Activated CD8-positive, alpha-beta memory T cell treated with anti-CD3 and anti-CD28 coated beads, Interleukin-2, amount 50 U/mL, for 24 hours (primary cell): ENCODE results near the gene NEK7.
"Not testable (repeated sequence)": the region's sequence is repeated elsewhere in the genome, so short reads cannot be mapped to it uniquely, and the experiment has no call there.

Experiments used
- DNase-seq: peaks from one replicate; pipeline ENCODE4 v3.0.0-alpha.2; 2020; ENCODE audit errors: extremely low read depth

The NEK7 gene

DNA sequence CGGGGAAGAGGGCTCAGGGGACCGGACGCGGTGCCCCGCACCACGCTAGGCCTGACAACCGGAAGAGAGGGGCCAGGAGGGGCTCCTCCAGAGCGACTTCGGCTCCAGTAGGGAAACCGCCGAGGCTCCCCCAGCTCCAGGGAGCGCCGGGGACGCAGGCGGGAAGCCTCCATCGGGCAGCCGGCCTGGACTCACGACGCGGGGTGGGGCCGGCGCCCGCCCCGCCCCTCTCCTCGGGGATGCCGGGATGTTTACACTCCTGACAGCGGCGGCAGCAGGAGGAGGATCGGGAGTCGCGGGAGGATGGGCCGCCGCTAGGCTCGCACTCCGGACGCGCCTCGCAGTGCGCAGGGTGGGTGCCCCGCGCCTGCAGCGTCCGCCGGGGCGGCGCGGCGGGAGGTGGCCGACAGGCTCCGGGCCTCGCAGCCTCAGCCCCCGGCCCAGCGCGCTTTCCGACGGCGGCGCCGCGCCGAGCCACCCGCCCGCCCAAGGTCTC is at the start of gene NEK7:
Gene NEK7 (plus strand): TSS at position 254 of the 496 bp plus-strand sequence. CDS start 75,583 bp downstream, outside the sequence.
- DNase-seq = no peak

DNA sequence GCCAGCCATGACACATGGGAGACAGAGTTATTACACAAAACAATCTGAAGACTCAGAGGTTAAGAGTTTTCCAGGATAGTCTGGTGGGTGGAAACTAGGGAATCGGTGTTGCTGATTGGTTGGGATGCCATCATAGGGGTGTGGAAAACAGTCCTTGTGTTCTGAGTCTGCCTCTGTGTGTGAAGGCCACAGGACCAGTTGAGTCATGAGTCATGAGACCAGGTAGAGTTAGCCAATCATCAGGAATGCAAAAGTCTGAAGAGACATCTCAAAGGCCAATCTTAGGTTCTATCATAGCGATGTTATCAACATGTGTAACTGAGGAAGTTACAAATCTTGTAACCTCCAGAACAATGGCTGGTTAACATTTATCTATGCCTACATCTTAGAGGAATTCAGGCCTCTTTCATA is 49.7 kb upstream of the NEK7 start:
- DNase-seq = no peak

DNA sequence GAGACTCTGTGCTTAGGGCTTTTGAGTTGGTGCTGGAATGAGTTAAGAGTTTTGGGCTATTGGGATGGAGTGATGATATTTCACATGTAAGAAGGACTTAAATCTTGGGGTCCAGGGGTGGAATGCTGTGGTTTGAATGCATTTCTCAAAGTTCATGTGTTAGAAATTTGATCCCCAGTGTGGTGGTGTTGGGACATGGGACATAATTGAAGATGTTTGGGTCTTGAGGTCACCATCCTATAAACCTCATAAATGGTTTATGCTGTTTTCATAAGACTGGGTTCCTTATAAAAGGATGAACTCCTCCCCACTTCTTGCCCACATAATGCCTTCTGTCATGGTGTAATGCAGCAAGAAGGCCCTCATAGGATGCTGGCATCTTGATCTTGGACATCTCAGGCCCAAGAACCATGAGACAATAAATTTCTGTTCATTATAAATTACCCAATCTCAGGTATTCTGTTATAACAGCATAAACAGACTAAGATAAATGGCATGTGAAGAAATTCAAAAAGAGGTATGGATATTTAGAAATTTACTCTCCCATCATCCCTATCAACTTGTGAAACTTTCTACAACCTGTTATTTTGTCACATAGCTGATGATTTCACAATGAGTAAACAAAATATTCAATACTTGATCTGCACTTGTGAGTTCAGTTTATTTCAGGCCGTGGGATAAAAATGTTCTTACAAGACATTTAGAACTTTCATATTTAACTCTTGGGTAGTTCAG is 48.0 kb upstream of the NEK7 start:
- no peak for DNase-seq

DNA sequence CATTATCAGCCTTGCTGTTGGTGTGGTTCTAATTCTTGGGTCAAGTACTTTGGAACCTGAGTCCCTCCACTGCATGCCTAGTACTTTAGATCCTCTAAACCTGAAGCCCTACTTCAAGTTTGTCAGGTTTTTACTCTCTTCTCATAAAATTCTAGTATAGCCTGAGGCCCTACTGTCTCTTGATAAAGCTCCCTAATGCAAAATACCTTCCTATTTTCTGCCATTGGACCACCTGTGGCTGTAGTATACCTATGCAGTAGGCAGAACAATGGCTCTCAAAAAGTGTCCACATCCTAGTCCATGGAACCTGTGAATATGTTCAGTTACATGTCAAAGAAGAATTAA is 47.5 kb upstream of the NEK7 start:
- DNase-seq = no peak

DNA sequence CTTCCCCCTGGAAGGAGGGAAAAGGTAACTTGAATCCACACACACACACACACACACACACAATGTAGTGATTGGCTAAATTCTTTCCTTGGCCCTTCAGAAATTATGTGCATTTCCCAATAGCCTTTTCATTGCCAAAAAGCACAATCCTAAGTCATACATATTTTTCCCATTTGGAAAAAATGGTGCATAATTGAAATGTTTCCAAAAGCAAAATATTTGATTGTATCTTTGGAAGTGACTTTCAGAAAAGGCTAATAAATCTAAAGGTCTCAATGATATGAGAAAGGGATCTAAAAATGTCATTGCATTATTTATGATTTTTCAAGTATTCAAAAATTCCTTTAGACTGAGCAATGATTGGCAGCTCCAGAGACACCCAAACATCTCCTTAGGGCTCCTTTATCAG is 43.5 kb upstream of the NEK7 start:
- DNase-seq = no peak

DNA sequence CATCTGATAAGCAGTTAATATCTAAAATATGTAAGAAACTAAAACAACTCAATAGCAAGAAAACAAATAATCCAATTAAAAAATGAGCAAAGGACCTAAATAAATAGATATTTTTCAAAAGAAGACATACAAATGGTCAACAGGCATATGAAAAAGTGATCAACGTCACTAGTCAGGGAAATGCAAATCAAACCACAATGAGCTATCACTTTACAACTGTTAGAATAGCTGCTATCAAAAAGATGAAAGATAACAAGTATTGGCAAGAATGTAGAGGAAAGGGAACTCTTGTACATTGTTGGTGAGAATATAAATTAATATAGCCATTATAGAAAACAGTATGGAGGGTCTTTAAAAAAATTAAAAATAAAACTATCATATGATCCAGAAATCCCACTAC is 40.7 kb upstream of the NEK7 start:
- no peak for DNase-seq

DNA sequence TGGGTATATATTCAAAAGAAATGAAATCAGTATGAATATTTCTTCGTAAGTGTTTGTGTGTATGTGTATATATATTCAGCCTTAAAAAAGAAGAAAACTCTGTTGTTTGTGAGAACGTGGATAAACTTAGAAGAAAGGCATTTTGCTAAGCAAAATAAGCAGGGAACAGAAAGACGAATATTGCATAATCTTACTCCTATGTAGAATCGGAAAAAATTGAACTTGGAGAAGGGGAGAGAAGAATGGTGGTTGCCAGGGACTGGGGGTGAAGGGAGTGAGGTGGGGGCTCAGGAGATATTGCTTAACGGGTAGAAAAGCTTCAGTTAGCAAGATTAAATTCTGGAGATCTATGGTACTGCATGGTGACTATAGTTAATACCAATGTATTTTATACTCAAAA is 40.3 kb upstream of the NEK7 start:
- DNase-seq = no peak

DNA sequence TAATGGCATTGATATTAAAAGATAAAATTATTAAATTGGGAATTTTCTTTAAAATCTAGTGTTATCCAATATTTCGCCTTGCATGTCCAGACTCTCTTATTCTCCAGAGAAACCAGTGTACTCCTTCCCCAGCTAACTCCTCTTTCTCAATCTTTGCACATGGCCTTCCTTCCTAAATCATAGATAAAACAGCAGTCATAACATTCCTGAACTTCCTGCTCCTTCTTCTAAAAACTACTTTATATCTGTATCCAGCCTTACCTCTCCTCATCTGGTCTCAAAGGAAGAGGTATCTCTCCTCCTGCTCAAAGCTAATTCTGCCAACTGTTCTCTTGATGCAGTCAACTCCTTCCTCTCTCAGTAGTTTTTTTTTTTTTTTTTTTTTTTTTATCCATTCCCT is 39.5 kb upstream of the NEK7 start:
- no peak for DNase-seq

DNA sequence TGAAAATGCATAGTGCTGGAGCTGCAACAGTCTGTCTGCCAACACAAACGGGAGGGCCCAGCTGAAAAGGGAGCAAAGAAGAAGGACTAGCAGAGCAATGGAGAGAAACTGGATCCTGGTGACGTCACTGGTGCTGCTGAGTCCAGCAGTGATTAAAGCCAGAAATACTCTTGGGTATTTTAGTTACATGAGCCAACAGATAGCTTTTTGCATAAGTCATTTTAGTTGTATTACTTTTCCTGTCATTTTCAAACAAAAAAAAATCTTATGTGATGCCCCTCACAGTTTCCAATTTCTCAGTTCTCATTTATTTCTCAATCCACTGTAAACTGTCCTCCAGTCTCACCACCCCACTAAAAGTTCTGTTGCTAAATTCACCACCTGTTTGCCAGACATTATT is 38.7 kb upstream of the NEK7 start:
- DNase-seq = no peak

DNA sequence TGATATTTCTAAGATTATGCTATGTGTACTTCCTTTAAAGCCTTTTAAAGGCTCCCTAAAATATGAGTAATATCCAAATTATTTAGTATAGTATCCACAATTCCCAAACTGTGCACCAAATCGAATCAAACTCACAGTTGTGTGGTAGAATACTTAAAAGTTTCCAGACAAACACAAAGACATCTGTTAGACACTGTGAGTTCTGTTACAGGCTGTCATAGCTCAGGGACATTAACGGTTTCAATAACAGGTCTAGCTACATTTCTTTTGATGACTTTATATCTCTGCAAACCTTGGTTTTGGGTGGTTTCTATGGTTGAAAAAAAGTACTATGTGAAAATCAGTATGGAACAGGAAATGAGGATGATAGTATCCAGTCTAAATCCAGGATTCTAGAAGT is 36.9 kb upstream of the NEK7 start:
- no peak for DNase-seq

DNA sequence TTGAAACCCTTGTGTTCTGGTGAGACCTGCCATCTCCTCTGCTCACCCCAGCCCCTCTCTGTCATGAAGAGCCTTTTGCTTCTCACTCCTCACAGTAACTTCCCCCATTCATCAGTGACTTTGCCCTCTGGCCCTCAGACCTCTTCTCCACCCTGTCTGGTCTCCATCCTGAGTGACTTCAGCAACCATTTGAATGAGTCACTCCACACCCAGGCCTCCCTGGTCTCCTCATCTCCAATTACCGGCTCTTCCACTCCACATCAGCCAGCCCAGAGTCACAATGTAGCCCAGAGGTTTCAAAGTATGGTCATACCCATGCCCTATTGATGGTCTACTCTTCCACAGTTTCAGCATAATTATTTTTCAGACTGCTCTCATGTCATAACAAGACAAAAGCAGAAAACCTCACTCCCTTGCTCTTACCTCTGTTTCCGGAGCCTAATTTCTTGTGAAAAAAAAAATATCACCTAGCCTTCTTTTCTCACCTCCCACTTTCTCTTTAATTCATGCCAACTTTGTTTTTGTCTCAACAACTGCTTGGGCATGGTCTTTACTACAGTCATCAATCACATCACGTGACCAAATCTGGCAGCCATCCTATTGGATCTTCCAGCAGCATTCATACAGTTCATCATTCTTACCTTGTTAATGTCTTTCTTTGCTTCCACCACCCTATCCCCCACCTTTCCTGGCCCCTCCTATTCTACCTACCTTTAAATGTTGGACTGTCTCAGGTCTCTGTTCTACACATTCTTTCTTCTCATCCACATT is 35.6 kb upstream of the NEK7 start:
- no peak for DNase-seq

DNA sequence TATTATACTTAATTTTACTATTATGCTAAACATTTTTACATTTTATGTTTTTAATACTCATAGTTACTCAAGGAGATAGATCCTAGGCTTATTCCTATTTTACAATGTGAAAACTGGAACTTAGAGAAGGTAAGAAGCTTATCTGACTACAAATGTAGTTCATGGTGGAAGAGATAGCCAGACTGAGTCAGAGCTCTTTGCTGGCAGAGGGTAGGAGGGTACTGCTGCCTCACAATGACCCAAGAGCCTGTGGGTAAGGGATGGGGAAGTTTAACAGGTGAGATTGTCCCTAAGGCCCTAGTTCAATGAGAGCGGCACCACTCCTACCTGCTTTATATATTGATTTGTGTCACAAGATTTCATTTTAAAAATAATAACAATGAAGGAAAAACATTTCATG is 34.1 kb upstream of the NEK7 start:
- no peak for DNase-seq

DNA sequence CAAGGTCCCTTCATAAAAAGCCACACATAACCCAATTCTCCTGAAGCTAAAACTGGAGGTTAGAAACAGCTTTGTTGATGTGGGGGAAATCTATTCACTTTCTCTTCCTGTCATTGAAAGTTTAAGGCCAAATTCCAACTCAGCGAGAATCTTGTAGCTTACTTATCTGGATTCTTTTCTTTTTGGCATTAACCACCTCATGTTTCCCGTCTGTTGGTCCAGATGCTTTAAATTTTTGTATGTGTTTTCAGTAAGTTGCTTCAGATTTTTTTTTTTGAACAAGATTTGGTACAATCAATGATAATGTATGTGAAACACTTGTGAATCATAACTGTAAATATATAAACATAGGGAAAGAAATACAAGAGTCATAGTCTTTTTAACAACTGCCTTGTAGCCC is 33.7 kb upstream of the NEK7 start:
- no peak for DNase-seq

DNA sequence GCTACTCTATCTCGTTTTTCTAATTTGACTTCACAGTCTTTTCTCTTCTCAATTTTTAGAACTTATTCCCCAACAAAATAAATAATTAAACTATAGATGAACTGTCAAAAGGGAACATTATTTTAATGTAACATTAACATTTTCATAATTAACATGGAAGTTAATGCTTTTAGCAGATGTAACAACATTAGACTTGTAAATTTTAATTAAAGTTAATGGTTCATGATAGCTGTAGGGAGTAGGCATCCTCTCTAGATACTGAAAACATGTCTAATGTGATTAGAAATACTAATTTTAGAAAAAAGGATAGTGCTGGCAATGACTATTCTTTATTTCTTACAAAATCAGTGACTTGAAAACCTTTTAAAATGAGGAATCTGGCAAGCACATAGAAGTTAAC is 32.1 kb upstream of the NEK7 start:
- no peak for DNase-seq

DNA sequence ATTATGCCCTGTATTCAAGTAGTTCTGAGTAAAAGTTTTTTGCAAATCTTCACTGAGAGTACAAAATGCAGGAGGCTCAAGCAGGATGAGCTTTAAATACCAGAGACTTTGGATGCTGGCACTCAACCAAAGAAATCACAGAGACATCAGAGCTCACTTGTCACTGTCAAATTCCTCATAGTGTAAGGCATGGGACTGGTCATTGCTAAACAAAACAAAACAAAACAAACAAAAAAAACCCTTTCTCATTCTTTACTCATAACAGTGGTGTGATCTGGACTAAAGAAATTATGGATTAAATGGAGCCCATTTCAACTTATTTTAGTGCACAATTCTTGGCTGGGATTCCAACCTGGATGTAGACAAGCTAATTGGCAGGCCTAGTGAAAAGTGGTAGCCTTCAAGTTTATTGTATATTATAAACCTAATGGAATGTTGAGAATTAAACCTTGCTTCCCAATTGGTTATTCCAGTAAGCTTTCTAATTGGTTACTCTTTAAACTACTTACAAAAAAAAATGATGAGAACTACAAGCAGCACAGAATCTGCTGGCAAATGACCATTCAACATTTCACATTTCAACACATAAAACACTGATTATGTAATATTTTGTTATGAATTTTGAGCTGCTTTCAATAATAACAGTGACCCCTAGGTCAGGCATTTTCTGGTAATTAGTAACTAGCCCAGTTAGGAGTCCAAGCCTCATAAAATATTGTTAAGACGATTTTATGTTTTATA is 30.6 kb upstream of the NEK7 start:
- no peak for DNase-seq

DNA sequence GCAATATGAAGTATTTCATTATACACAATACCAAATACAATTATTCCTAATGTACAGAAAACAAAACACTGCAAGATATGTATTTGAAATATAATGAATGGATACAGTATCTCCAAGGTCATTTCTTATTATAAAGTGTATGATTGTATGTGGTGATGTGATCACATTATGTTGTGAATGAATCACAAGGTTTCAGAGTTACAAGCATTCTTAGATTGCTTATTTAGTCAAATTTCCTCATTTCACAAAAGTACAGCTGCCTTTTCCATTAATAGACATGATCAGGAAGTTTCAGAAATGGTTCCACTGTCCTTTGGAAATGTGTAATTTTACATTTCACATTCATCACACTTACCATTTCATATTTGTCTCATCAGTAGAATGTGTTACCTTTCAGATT is 28.3 kb upstream of the NEK7 start:
- DNase-seq = no peak

DNA sequence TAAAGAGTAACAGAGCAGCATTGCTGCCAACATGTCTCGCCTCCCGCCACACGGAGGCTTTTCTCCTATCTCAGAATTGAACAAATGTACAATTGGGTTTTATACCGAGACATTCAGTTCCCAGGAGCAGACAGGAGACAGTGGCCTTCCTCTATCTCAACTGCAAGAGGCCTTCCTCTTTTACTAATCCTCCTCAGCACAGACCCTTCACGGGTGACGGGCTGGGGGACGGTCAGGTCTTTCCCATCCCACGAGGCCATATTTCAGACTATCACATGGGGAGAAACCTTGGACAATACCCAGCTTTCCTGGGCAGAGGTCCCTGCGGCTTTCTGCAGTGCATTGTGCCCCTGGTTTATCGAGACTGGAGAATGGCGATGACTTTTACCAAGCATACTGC is 26.7 kb upstream of the NEK7 start:
- not testable (repeated sequence) for DNase-seq

DNA sequence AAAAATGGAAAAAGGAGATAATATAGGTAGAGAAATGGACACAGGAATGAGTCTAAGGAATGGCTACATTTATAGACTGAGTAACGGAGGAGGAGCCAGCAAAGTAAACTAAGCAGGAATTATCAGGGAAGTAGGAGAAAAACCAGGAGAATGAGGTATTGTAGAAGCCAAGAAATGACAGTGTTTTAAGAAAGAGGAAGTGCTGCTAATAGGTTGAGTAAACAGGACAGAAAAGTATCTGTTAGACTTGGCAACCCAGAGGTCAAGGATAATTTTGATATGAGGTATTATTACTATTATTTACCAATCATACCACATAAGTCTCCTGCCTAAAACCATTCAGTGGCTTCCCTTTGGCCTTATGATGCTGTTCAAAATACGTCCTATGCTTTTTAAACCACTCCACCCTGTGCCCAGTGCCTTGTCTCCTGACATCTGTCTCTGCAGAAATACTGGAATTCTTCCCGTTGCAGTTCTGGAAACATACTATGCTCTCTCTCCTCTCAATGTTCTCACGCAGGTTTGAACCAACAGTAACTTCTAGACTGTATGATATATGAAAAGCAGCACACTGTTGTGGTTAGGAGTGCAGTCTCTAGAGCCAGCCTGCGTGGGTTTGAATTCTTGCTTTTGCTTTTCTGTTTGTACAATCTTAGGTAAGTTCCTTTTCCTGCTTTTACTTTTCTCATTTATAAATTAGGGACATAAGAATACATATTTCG is 24.6 kb upstream of the NEK7 start:
- no peak for DNase-seq

DNA sequence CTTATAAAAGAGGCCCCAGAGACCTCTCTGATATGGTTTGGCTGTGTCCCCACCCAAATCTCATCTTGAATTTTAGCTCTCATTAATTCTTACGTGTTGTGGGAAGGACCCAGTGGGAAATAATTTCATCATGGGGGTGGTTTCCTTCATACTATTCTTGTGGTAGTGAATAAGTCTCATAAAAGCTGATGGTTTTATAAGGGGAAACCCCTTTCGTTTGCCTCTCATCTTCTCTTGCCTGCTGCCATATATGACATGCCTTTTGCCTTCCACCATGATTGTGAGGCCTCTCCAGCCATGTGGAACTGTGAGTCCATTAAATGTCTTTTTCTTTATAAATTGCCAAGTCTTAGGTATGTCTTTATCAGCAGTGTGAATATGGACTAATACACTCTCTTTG is 22.5 kb upstream of the NEK7 start:
- no peak for DNase-seq

DNA sequence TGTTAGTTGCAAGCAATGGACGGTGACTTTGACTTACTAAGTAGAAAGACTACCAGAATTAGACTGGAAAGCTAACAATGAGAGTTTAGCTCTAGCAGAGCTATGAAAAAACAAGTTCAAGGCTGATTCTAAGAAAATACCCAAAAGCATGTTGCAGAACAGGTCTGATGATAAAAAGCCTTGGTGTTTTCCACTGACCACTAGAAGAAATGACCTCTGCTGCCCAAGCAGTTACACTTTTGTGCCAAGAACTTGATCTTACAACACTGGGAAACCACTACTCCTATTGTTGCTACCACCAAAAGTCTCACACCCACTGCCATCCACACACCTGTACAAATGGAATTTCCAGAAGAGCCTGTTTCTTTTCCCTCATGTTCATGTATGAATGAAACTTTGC is 21.4 kb upstream of the NEK7 start:
- DNase-seq = no peak

DNA sequence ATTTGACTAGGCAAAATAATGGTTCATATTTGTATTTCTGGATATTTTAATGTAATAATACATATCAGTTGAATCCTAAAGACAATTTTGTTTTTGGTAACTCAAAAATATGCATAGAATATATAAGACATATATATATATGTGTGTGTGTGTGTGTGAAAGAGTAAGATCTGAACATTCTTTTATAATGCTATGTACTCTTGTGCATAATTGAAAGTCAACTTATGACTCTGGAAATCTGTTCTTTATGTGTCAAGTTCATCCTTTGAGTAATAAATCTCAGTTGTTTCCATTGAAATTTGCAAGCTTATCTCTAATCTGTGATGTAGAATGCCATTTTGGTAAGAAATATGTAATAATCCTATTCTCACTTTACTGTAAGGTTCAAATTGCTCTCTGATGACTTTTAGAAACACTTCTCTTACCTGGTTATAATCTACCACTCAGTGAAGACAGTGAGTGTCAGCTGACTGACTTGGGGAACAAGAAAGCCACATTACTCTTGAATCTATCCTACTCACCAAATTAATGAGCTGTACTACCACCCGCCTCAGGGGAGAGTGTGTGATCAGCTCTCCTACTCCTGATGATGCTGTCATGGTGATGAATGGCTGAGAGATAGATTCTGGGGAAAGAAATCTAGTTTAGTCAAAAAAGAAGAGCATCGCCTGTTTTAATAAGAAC is 15.0 kb upstream of the NEK7 start:
- DNase-seq = no peak
